Sigmoid colon (tissue), 4 donors: ENCODE results near the gene ARF6.

Experiments
- POLR2A ChIP-seq, 2 donors: fragments of 450-650 bp; IDR thresholded peaks; one replicate each; pipeline ENCODE4 v1.6.1; 2016; ENCODE audit warnings: antibody characterized with exemption in 2 of 2, mild to moderate bottlenecking in 2 of 2, moderate library complexity in 2 of 2
- POLR2AphosphoS5 ChIP-seq, 4 donors: sonication (generic); formaldehyde crosslinking; IDR thresholded peaks; one replicate each; pipeline ENCODE4 v1.6.1; 2017; ENCODE audit warnings: antibody characterized with exemption in 4 of 4
- TF ChIP-seq, protein P1 (sequence below), 4 experiments: fragments of 450-650 bp in 3 of 4; fragments of 200-600 bp in 1 of 4; IDR thresholded peaks; one replicate each; pipeline ENCODE4 v1.5.1; 2016 to 2019; ENCODE audit warnings: antibody characterized with exemption in 4 of 4, mild to moderate bottlenecking in 3 of 4, moderate library complexity in 2 of 4

DNA sequence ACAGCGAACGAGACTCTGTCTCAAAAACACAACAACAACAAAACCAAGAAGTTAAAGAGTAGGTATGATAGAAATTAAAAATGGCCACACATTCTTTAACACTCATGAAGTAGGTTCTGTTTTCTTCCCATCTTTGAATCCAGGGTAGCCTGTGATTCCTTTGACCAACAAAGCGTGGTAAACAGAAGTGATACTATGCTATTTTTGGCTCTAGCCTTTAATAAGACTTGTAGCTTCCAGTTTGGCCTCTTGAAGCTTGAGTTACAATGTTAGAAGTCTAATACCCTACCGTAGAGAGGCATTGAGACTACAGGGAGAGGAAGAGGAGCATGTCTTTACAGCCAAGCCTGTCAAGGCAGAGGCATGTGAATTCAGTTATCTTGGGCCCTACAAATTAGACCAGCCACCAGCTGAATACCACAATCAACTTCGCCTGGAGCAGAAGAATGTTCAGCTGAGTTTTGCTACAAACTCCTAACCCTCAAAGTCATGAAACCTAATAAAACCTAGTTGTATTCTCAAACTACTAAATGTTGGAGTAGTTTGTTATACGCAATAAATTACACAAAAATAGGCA, 35.4 kb upstream of the ARF6 start:
- TF ChIP-seq, protein P1, sequence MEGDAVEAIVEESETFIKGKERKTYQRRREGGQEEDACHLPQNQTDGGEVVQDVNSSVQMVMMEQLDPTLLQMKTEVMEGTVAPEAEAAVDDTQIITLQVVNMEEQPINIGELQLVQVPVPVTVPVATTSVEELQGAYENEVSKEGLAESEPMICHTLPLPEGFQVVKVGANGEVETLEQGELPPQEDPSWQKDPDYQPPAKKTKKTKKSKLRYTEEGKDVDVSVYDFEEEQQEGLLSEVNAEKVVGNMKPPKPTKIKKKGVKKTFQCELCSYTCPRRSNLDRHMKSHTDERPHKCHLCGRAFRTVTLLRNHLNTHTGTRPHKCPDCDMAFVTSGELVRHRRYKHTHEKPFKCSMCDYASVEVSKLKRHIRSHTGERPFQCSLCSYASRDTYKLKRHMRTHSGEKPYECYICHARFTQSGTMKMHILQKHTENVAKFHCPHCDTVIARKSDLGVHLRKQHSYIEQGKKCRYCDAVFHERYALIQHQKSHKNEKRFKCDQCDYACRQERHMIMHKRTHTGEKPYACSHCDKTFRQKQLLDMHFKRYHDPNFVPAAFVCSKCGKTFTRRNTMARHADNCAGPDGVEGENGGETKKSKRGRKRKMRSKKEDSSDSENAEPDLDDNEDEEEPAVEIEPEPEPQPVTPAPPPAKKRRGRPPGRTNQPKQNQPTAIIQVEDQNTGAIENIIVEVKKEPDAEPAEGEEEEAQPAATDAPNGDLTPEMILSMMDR (IDR thresholded peaks at IDR 0.05): no peak
- TF ChIP-seq POLR2A (IDR thresholded peaks at IDR 0.05) (no peak), POLR2AphosphoS5 (IDR thresholded peaks at IDR 0.05) (no peak)
